SU-DHL-6 (cell line): ENCODE results near the gene DPP10.

Source experiments
- H2AFZ ChIP-seq: fragments of 200-600 bp; sonication (generic); 2 replicates; pipeline ENCODE4 v1.6.1; 2014; ENCODE audit warnings: low read depth, mild to moderate bottlenecking, moderate library complexity, mixed read lengths, antibody characterized with exemption, low read length; ENCODE audit not compliant: severe bottlenecking
- H3F3A ChIP-seq: fragments of 200-600 bp; shearing (Covaris generic); 2 replicates; pipeline ENCODE4 v1.6.0; 2016; ENCODE audit warnings: antibody characterized with exemption, mild to moderate bottlenecking; ENCODE audit not compliant: insufficient read depth
- H3K27ac ChIP-seq: fragments of 200-600 bp; sonication (generic); 2 replicates; pipeline ENCODE4 v1.5.1; 2016; ENCODE audit warnings: low read depth, mild to moderate bottlenecking, low read length, moderate library complexity, mixed read lengths
- H3K27me3 ChIP-seq: fragments of 200-600 bp; sonication (generic), shearing (Covaris generic); 2 replicates; pipeline ENCODE4 v1.6.0; 2014; ENCODE audit warnings: mild to moderate bottlenecking, low read length
- H3K36me3 ChIP-seq: fragments of 200-600 bp; sonication (generic); 2 replicates; pipeline ENCODE4 v1.6.1; 2014; ENCODE audit warnings: mild to moderate bottlenecking, low read length, mixed read lengths
- H3K4me2 ChIP-seq: fragments of 300-600, 200-600 bp; shearing (Covaris generic), sonication (generic); 2 replicates; pipeline ENCODE4 v1.6.0; 2014; ENCODE audit warnings: low read length, low read depth, mild to moderate bottlenecking; ENCODE audit not compliant: poor library complexity, severe bottlenecking
- H3K4me3 ChIP-seq: fragments of 200-600 bp; sonication (generic); 2 replicates; pipeline ENCODE4 v1.5.1; 2014; ENCODE audit warnings: antibody characterized with exemption, low read length, mild to moderate bottlenecking, mixed read lengths; ENCODE audit not compliant: insufficient read depth, poor library complexity, severe bottlenecking
- H3K79me2 ChIP-seq: fragments of 200-600 bp; sonication (generic); 2 replicates; pipeline ENCODE4 v1.6.1; 2014; ENCODE audit warnings: mild to moderate bottlenecking, low read length, moderate library complexity; ENCODE audit not compliant: insufficient read depth
- H3K9ac ChIP-seq: fragments of 200-600 bp; sonication (generic); 2 replicates; pipeline ENCODE4 v1.7.0; 2014; ENCODE audit warnings: mild to moderate bottlenecking, low read length
- H3K9me2 ChIP-seq: fragments of 200-600 bp; sonication (generic); replicated peaks from 2 replicates; pipeline ENCODE4 v1.6.1; 2014; ENCODE audit warnings: low read length; ENCODE audit not compliant: insufficient read depth
- H3K9me3 ChIP-seq: fragments of 200-600 bp; sonication (generic); 2 replicates; pipeline ENCODE4 v1.6.1; 2014; ENCODE audit warnings: low read length, mixed read lengths; ENCODE audit not compliant: insufficient read depth
- H4K20me1 ChIP-seq: fragments of 200-600 bp; sonication (generic); 2 replicates; pipeline ENCODE4 v1.6.1; 2014; ENCODE audit warnings: low read depth, mild to moderate bottlenecking, antibody characterized with exemption, low read length, moderate library complexity, mixed read lengths
- CTCF ChIP-seq: fragments of 200-600 bp; sonication (generic); IDR thresholded peaks from one replicate; pipeline ENCODE4 v1.5.1; 2017; ENCODE audit warnings: antibody characterized with exemption, mild to moderate bottlenecking, low read length, moderate library complexity; ENCODE audit not compliant: insufficient read depth, poor library complexity, severe bottlenecking
- EZH2phosphoT487 ChIP-seq: fragments of 200-600 bp; sonication (generic), shearing (Covaris generic); conservative IDR thresholded peaks from 2 replicates; pipeline ENCODE4 v1.6.1; 2018; ENCODE audit warnings: mild to moderate bottlenecking, antibody characterized with exemption, low read length, moderate library complexity, mixed read lengths

The DPP10 gene

DNA sequence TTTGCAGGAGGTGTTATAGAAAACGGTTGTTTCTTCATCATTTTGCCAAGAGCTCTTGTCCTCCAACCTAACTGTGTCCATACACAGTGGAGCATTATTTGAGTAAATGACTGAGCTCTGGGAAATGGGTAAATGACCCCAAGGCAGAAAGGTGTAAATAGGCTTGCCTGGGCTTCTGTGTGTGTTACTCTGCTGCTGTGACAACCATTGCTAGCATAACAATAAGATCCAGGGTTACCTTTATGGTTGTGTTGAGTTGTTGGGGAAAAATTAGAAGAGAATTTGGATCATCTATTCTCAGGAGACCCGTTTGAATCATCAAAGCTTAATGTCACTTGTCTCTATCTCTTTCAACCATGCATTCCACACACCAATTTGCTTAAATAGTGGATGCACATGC lies 672.7 kb downstream of the DPP10 start:
- Histone ChIP-seq H3K9ac (no peak overlapping the region), H3K4me2 (no peak overlapping the region), H3K9me2 (no peaks in the 10 kb centered on the region), H3K27me3 (no peaks in the 10 kb centered on the region), H3F3A (no peaks in the 10 kb centered on the region), H2AFZ (no peak overlapping the region), H3K79me2 (no peaks in the 10 kb centered on the region), H3K36me3 (no peaks in the 10 kb centered on the region), H3K9me3 (no peaks in the 10 kb centered on the region), H3K27ac (no peak overlapping the region), H4K20me1 (no peaks in the 10 kb centered on the region), H3K4me3 (no peak overlapping the region)
- TF ChIP-seq EZH2phosphoT487: no peak
- TF ChIP-seq CTCF: no peak

DNA sequence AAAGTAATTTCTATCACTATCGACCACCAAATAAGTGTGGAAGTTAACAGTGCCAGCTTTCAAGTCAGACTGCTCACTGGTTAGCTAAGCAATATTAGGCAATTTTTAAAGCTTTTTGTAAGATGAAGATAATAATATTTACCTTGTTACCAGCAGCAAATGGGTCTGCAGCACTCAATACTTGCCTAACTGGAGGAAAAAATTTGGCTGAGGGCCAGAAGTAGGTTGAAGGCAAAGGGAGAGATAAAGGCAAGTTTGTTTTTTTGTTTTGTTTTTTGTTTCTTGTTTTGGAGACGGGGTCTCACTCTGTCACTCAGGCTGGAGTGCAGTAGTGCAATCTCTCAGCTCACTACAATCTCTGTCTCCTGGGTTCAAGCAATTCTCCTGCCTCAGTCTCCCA lies 675.9 kb downstream of the DPP10 start:
- no peaks in the 10 kb centered on the region for H3K9me3 ChIP-seq
- H3K27me3 ChIP-seq: no peaks in the 10 kb centered on the region
- no peaks in the 10 kb centered on the region for H3K36me3 ChIP-seq
- no peaks in the 10 kb centered on the region for H3K9me2 ChIP-seq
- H2AFZ ChIP-seq: no peak overlapping the region
- no peak overlapping the region for H3K27ac ChIP-seq
- H3F3A ChIP-seq: no peaks in the 10 kb centered on the region
- no peak overlapping the region for H3K4me3 ChIP-seq
- no peak for TF ChIP-seq EZH2phosphoT487
- no peak for TF ChIP-seq CTCF
- H3K9ac ChIP-seq: no peak overlapping the region
- no peak overlapping the region for H3K4me2 ChIP-seq
- no peaks in the 10 kb centered on the region for H3K79me2 ChIP-seq
- H4K20me1 ChIP-seq: no peaks in the 10 kb centered on the region

DNA sequence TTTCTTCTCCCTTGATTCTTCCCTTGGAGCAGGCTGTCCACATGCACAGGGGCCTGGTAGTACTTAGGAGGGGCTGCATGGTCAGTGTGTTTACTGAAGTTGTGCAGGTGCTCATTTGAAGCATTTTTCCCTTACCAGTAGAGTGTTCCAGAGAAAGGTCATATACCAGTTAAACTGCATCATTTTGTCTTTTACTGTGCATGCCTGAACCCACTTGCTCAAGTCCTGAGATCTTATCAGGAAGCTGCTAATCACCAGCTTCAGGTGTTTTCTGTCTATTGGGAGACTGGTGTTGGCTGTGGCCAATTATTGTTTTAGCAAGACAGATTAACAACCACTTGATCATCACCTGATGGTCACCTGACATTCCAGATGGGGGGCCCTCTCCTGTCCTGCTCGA lies 676.6 kb downstream of the DPP10 start:
- no peak overlapping the region for H3K9ac ChIP-seq
- H3F3A ChIP-seq: no peaks in the 10 kb centered on the region
- TF ChIP-seq CTCF (no peak), EZH2phosphoT487 (no peak)
- H3K79me2 ChIP-seq: no peaks in the 10 kb centered on the region
- H4K20me1 ChIP-seq: no peaks in the 10 kb centered on the region
- no peak overlapping the region for H3K4me2 ChIP-seq
- H3K27me3 ChIP-seq: no peaks in the 10 kb centered on the region
- H3K27ac ChIP-seq: no peak overlapping the region
- H3K9me3 ChIP-seq: no peaks in the 10 kb centered on the region
- H3K4me3 ChIP-seq: no peak overlapping the region
- H2AFZ ChIP-seq: no peak overlapping the region
- no peaks in the 10 kb centered on the region for H3K36me3 ChIP-seq
- no peaks in the 10 kb centered on the region for H3K9me2 ChIP-seq

DNA sequence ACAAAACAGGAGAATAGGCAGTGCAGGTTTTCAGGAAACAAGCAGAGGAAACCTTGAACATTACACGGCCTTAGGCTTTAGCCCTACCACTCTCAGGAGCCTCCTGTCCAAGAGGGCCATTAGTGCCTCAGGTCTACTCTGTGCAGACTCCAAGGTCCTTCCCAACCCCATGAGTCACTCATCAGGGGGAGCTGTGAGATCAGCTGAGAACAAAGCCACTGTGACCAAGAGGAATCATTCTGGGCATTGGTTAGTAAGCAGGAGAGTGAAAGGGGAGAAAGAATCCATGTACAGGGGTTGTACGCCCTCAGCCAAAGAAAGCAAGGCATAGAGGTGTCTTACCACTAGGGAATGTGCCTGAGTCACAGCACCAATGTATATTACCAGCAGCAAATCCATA lies 680.3 kb downstream of the DPP10 start:
- Histone ChIP-seq H3K27me3 (no peaks in the 10 kb centered on the region), H2AFZ (no peak overlapping the region), H3K9ac (no peak overlapping the region), H3F3A (no peaks in the 10 kb centered on the region), H3K9me3 (no peaks in the 10 kb centered on the region), H3K4me3 (no peak overlapping the region), H4K20me1 (no peaks in the 10 kb centered on the region), H3K79me2 (no peaks in the 10 kb centered on the region), H3K4me2 (no peak overlapping the region), H3K36me3 (no peaks in the 10 kb centered on the region), H3K27ac (no peak overlapping the region), H3K9me2 (no peaks in the 10 kb centered on the region)
- TF ChIP-seq EZH2phosphoT487 (no peak), CTCF (no peak)
